ENCODE measurements around the gene SLC12A7.
"Not testable (repeated sequence)": the region's sequence is repeated elsewhere in the genome, so short reads cannot be mapped to it uniquely, and the experiment has no call there.

SLC12A7 gene

GRCh38 chr5:1075555-1075881, 36.3 kb downstream of the SLC12A7 start:
- no peak for DNase-seq

- DNase-seq, result no peak
Observed at GRCh38 chr5:1074816-1075554, 36.9 kb downstream of the SLC12A7 start.

DNA sequence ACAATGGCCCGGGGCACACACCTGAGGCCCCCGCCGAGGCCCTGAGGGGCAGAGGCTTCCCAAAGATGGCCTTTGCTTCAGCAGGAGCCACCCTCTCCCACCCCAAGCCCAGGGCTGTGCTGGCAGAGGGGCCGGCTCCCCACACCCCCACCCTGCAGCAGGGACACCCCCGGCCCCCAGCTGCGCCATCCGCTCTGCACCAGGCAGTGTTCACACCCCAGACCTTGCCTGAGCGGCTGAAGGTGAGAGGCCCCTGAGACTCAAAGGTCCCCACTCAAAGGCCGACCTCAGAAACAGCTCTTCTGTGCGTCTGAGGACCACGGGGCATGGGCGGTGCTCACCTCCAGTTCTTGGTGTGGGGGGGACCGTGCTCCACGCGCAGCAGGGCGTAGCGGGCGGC, 37.6 kb downstream of the SLC12A7 start:
- no peak for DNase-seq

DNA sequence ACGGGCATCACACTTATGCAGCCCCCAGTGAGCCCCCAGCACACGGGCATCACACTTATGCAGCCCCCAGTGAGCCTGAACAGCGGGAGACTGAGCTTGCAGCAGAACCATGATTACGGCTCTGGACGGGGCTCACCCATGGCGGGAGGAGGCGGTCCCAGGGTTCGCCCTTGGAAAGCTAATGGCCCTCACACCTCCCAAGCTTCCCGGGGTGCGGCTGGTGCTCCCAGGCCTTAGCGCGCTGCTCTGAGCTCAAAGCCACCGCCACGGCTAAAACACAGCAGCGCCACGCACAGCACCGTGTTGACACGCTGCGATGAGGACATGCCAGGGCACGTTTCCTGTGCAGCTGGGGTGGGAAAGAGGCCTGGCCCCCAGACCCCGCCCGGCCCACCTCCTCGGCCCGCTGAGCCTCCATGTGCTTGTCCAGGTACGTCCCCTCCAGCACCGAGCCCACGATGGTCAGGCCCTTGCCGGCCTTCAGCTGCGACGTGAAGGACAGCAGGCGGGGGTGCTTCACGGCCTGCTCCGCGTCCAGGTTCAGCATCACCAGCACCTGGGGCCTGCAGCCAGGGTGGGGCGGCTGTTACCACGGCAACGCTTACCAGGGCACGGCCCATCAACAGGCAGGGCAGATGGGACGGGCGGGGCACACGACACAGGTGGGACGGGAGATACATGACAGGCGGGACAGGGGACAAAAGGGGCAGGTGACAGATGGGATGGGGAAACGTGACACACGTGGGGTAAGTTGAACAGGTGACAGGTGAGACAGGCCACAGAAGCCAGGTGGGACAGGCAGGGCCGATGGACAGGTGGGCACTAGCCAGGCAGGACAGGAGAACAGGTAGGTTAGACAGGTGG, 38.4 kb downstream of the SLC12A7 start:
- DNase-seq, result no peak

DNA sequence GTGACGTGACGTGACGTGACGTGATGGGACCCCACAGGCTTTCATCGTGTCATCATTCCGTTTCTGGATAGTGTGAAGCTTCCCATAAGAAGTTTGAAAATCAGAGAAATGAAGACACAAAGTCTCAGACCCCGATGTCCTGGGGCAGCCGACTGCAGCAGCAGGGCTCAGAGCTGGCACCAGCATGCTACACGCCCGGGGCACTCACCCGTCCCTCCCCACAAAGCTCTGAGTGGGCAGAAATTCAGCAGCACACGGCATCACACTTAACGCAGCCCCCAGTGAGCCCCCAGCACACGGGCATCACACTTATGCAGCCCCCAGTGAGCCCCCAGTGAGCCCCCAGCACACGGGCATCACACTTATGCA, 42.2 kb downstream of the SLC12A7 start:
- no peak for DNase-seq

DNA sequence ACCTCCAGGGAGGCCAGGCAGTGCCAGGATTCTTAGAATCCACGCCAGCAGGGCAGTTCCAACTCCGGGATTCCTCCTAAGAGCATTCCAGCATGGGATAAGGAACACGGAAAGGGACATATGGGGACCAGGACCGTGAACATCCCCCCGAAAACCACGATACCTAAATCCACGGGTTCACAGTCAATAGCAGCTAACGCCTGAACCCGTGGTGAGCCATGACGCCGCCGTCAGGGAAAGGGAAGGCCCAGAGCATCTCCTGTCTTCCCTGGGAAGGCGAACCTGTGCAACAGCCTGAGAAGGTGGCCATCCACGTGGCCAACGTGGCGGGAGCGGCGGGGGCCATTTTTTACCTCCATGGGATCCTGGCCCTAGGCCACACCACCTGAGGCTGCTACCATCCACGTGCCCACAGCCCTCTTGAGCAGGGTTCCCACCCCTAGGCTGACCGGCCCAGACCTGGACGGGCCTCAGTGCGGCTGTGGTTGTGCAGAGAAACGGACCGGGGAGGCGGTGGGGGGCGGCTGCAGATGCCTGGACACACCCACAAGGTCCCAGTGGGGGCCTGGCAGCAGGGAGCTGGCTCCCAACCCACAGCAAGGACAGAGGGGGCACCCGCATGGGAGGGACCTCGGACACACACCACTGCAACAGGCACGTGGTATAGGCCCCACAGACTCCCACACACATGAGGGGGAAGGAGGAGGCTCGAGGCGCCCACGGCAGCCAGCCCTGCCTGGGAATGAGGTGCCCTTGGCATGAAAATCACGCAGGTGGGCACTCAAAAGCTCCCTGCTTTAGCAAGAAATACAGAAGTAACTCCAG, 42.8 kb downstream of the SLC12A7 start:
- no peak for DNase-seq

- no peak for DNase-seq
Observed at GRCh38 chr5:1068204-1068894, 43.5 kb downstream of the SLC12A7 start.

DNA sequence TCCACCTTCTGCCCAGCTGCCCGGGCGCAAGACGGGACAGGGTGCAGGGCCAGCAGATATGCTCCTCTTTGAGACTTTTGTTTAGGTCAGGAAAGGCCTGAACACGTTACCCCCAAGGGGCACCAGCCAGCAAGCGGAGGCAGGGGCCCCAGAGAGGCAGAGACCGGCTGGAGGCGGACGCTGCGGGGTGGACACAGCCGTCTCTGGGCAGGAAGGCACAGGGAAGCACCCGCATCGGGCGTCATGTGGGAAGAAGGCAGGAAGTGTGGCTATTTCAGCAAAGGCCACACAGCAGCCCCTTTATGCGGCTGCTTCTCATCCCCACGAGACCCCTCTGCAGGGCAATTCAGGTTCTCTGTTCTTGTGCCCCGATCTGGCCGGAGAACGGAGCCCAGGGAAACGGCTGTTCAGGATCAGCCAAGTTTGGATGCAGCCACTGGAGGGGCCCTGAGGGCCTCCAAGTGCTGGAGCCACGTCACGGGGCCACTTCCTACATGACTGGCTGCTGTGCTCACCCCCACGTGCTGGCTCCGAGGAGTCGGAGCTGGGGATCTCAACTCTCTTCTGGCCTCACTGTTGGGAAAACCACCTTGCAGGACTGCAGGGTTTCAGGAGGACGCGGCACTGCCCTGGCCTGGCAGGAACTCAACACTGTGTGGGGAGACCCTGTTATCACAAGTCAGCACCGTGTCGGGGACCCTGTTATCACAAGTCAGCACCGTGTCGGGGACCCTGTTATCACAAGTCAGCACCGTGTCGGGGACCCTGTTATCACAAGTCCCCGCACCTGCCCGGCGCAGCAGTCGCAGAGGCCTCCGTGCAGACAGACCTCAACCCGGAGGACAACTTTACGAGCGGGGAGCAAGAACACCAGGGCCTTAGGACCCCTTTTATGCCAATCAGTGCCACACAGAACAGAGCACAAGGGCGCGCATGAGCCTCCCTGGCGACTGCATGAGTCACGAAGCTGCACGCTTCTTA, 44.4 kb downstream of the SLC12A7 start:
- DNase-seq, result no peak

DNA sequence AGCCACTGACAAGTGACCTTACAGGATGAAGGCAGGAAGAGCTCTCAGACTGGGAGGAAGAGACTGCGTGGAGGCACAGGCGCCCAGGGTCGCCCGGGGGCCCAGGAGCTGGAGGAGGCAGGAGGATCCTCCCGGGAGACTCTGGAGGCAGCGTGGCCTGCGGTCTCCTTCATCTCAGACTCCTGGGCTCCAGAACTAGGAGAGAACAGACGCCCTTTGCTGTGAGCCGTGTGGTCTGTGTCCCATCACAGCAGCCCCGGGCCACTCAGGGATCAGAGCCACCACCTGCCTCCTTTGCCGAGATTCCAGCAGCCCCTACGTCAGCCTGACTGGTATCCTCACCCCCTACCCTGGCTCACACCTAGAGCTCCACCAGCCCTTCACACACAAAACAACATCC, 45.2 kb downstream of the SLC12A7 start:
- DNase-seq, result no peak

DNA sequence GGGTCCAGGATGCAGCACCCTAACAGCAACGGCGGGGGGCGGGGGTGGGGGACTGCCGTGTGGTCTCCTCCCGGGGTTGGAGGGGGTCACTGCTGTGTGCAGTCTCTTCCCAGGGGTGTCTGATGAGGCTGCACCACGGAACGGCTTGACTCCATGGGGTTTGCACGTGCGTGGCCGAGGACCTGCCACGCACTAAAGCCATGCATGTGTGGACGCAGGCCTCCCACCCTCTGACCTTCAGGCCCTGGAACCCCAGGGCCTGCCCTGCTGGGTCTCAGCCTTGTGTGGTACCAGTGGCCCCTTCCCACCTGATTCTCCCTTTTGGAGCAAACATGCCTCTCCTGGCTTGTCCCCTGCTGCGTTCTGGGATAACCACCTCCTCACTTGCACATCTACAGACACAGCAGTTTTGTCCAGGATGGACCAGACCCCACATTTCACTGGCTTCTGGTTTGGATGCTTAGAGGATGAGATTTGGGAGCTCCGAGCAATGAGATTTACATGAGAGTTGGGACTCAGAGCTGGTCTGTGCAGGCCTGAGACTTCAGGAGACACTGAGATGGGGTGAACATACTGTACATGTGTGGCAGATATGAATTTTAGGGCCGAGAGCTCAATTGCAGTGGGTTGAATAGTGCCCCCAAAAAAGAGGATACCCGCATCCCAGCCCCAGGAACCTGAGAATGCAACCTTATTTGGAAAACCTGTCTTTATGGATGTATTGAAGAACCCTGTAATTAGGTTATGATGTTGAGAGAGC, 45.8 kb downstream of the SLC12A7 start:
- no peak for DNase-seq

DNA sequence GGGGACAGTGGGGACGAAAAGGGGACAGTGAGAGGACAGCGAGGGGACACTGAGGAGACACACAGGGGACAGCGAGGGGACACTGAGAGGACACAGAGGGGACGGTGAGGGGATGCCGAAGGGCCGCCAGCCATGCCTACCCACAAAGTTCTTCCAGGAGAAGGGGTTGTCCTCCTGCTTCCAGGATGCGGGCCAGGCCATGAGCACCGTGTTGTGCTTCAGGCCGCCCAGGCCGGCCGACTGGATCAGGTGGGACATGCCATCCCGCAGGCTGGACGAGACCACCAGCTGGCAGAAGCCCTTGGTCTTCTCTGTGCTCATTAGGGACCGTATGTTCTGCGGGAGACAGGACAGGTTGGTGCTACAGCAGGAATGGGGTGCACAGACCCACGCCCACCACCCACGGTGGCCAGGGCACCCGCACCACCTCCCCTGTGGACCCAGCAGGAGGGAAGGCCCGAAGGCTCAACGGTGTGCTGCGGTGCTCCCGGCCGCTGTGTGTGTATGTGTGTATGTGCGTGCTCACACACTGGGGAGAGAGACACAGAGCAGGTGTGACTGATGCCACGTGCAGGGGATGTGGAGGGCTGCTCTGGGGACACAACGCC, 46.6 kb downstream of the SLC12A7 start:
- DNase-seq, result no peak

DNA sequence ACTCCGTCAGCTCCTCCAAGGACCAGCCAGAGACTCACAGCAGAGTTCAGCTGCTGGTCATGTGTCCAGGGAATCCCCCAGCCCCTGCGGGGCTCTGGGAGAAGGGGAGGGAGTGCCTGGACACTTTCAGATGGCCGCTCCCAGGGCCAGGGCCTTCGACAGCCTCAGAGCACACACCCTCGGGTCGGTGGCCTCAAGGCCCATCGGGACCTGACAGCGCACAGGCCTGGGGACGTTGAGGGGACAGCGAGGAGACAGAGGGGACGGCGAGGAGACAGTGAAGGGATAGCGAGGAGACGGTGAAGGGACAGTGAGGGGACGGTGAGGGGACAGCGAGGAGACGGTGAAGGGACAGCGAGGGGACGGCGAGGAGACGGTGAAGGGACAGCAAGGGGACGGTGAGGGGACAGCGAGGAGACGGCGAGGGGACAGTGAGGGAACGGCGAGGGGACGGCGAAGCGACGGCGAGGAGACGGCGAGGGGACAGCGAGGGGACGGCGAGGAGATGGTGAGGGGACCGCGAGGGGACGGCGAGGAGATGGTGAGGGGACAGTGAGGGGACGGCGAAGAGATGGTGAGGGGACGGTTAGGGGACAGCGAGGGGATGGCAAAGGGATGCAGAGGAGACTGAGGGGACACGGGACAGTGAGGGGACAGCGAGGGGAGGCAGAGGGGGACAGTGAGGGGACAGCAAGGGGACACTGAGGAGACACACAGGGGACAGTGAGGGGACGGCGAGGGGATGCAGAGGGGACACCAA, 47.3 kb downstream of the SLC12A7 start:
- no peak for DNase-seq

DNA sequence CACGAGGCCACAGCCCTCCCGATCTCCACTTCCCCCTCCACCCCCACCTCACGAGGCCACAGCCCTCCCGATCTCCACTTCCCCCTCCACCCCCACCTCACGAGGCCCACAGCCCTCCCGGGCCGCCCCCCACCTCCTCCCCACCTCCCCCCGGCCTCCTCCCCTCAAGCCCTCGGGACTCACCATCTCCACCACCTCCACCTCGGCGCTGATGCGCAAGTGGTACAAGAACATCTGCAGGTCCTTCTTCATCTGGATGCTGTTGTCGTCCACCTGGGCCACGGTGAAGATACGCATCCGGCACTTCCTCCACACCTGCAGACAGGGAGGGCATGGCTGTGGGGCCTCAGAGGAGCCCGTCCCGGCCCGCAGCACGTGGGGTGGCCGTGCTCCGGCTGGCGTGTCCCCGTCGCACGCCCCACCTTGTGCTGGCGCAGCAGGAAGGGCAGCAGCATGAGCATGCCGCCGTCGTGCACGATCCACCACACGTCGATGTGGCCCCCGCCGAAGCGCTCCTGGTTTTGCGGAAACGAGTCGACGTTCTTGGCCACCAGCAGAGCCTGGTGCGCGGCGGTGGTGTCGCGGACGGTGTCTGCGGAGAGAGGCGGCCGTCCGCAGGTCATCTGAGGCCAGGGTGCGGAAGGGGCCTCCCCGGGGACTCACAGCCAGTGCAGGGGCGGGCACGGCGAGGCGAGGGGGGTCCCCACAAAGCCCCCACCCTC, 48.0 kb downstream of the SLC12A7 start:
- DNase-seq, result no peak

DNA sequence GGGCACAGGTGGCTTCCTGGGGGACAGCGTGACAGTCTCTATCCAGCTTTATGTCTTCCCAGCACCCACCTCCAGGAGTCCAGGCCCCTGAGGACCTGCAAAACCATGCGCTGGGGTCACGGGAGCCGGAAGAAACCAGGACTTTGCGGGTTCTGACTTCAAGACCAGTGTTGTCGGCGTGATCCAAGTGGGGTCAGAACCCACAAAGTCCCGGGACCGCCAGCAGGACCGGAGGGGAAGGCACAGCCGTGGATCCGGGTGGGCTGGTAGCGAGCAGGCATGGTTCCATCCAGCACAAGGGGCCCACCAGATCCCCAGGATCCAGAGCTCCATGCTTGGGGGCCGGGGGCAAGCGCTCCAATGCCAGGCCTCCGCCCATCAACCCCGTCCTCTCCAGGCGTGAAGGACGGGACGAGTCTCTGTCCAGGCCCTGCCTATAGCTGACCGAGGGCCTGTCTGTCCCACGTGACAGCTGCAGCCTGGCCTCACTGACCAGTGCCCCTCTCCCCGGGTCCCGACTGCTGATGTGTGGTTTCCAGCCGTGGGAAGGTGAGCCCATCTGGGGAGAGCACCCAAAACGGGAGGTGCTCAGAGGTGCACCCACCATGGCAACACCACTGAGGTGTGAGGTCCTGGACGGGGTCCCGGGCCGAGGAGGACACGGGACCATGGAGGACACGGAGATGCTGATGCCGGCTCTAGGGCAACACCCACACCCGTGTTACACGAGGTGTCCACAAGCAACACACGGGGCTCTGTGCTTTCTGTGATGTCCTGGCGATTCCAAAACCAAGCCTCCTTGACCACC, 48.9 kb downstream of the SLC12A7 start:
- no peak for DNase-seq

- no peak for DNase-seq
Observed at GRCh38 chr5:1061916-1062315, 49.9 kb downstream of the SLC12A7 start.

DNA sequence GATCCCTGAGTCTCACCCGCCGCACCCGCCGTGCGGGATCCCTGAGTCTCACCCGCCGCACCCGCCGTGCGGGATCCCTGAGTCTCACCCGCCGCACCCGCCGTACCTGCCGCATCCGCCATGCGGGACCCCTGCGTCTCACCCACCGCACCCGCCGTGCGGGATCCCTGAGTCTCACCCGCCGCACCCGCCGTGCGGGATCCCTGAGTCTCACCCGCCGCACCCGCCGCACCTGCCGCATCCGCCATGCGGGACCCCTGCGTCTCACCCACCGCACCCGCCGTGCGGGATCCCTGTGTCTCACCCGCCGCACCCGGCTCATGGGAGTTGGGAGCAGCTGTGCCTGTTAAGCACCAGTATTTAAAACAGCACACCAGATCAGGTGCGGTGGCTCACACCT, 50.6 kb downstream of the SLC12A7 start:
- not testable (repeated sequence) for DNase-seq

- no peak for DNase-seq
Observed at GRCh38 chr5:1060535-1060981, 51.3 kb downstream of the SLC12A7 start.

- DNase-seq, result no peak
Observed at GRCh38 chr5:1059884-1060263, 52.0 kb downstream of the SLC12A7 start.
